Activated T-cell treated with anti-CD3 and anti-CD28 coated beads, Interleukin-2, amount 50 U/mL, for 24 hours (primary cell): ENCODE measurements around the gene BRAF.
"Not testable (repeated sequence)": the region's sequence is repeated elsewhere in the genome, so short reads cannot be mapped to it uniquely, and the experiment has no call there.

Experiments used
- DNase-seq: peaks from one replicate; pipeline ENCODE4 v3.0.0-alpha.2; 2020
- H3K27ac Mint-ChIP-seq: 2 replicates; pipeline ENCODE4 v1.8.0; 2020; ENCODE audit warnings: mild to moderate bottlenecking, mixed read lengths
- H3K27me3 Mint-ChIP-seq: 2 replicates; pipeline ENCODE4 v1.8.0; 2020; ENCODE audit warnings: mixed read lengths
- H3K36me3 Mint-ChIP-seq: 2 replicates; pipeline ENCODE4 v1.8.0; 2020; ENCODE audit warnings: low read depth, mixed read lengths
- H3K4me1 Mint-ChIP-seq: 2 replicates; pipeline ENCODE4 v1.8.0; 2020; ENCODE audit warnings: low read depth, mixed read lengths
- H3K4me3 Mint-ChIP-seq: 2 replicates; pipeline ENCODE4 v1.8.0; 2020; ENCODE audit warnings: mild to moderate bottlenecking, moderate library complexity, mixed read lengths
- H3K9me3 Mint-ChIP-seq: 2 replicates; pipeline ENCODE4 v1.8.0; 2020; ENCODE audit warnings: mixed read lengths

BRAF gene

GRCh38 chr7:140674899-140675701 is 249.6 kb downstream of the BRAF start:
- H3K36me3 Mint-ChIP-seq, result peaks cover 48% of the 10 kb centered on the region
- H3K27ac Mint-ChIP-seq, result peak overlapping the region; percentile 6
- no peak for DNase-seq
- H3K4me1 Mint-ChIP-seq, result peaks cover 32% of the 10 kb centered on the region
- no peaks in the 10 kb centered on the region for H3K27me3 Mint-ChIP-seq
- H3K9me3 Mint-ChIP-seq, result no peaks in the 10 kb centered on the region
- peak overlapping the region; percentile 85 for H3K4me3 Mint-ChIP-seq

- Mint-ChIP-seq H3K27ac (peak overlapping the region; percentile 87), H3K4me3 (peak overlapping the region; percentile 85), H3K27me3 (no peaks in the 10 kb centered on the region), H3K4me1 (peaks cover 32% of the 10 kb centered on the region), H3K36me3 (peaks cover 42% of the 10 kb centered on the region), H3K9me3 (no peaks in the 10 kb centered on the region)
- no peak for DNase-seq
Measured at GRCh38 chr7:140674356-140674800, 250.4 kb downstream of the BRAF start.

GRCh38 chr7:140673774-140674155 is 251.0 kb downstream of the BRAF start:
- no peaks in the 10 kb centered on the region for H3K9me3 Mint-ChIP-seq
- DNase-seq, result no peak
- H3K4me1 Mint-ChIP-seq, result peaks cover 32% of the 10 kb centered on the region
- H3K27me3 Mint-ChIP-seq, result no peaks in the 10 kb centered on the region
- H3K4me3 Mint-ChIP-seq, result peak overlapping the region; percentile 85
- peaks cover 36% of the 10 kb centered on the region for H3K36me3 Mint-ChIP-seq
- H3K27ac Mint-ChIP-seq, result peak overlapping the region; percentile 87

- Mint-ChIP-seq H3K4me3 (peak overlapping the region; percentile 85), H3K36me3 (peaks cover 30% of the 10 kb centered on the region), H3K27ac (peak overlapping the region; percentile 87), H3K27me3 (no peaks in the 10 kb centered on the region), H3K4me1 (peaks cover 32% of the 10 kb centered on the region), H3K9me3 (no peaks in the 10 kb centered on the region)
- peak; percentile 82 for DNase-seq
Measured at GRCh38 chr7:140673063-140673773, 251.5 kb downstream of the BRAF start.

- DNase-seq, result peak; percentile 82
- peaks cover 23% of the 10 kb centered on the region for H3K36me3 Mint-ChIP-seq
- H3K4me1 Mint-ChIP-seq, result peaks cover 32% of the 10 kb centered on the region
- no peaks in the 10 kb centered on the region for H3K27me3 Mint-ChIP-seq
- peak within 1 kb of the TSS; percentile 87 for H3K27ac Mint-ChIP-seq
- peak within 1 kb of the TSS; percentile 85 for H3K4me3 Mint-ChIP-seq
- H3K9me3 Mint-ChIP-seq, result no peaks in the 10 kb centered on the region
Measured at GRCh38 chr7:140672382-140673062, 252.2 kb downstream of the BRAF start, which contains the start of gene ADCK2. Gene ADCK2, plus strand, starts transcription at chr7:140672945. Its CDS starts 386 bp downstream, at chr7:140673331.

GRCh38 chr7:140671966-140672365 is 252.8 kb downstream of the BRAF start:
- no peaks in the 10 kb centered on the region for H3K9me3 Mint-ChIP-seq
- peaks cover 32% of the 10 kb centered on the region for H3K4me1 Mint-ChIP-seq
- peak overlapping the region; percentile 72 for H3K4me3 Mint-ChIP-seq
- peaks cover 21% of the 10 kb centered on the region for H3K36me3 Mint-ChIP-seq
- DNase-seq, result no peak
- peak overlapping the region; percentile 63 for H3K27ac Mint-ChIP-seq
- no peaks in the 10 kb centered on the region for H3K27me3 Mint-ChIP-seq

- Mint-ChIP-seq H3K27ac (no peak overlapping the region), H3K4me3 (no peak overlapping the region), H3K27me3 (no peaks in the 10 kb centered on the region), H3K4me1 (peaks cover 26% of the 10 kb centered on the region), H3K9me3 (no peaks in the 10 kb centered on the region), H3K36me3 (peaks cover 6% of the 10 kb centered on the region)
- no peak for DNase-seq
Measured at GRCh38 chr7:140670343-140670935, 254.3 kb downstream of the BRAF start.

- not testable (repeated sequence) for H3K4me3 Mint-ChIP-seq, H3K9me3 Mint-ChIP-seq, H3K27me3 Mint-ChIP-seq, H3K36me3 Mint-ChIP-seq, H3K27ac Mint-ChIP-seq, DNase-seq
- peaks cover 21% of the 10 kb centered on the region for H3K4me1 Mint-ChIP-seq
Measured at GRCh38 chr7:140669862-140670261, 254.9 kb downstream of the BRAF start.

GRCh38 chr7:140669352-140669751 is 255.4 kb downstream of the BRAF start:
- H3K4me1 Mint-ChIP-seq, result peaks cover 16% of the 10 kb centered on the region
- no peak overlapping the region for H3K27ac Mint-ChIP-seq
- H3K4me3 Mint-ChIP-seq, result no peak overlapping the region
- H3K36me3 Mint-ChIP-seq, result no peaks in the 10 kb centered on the region
- no peaks in the 10 kb centered on the region for H3K9me3 Mint-ChIP-seq
- no peaks in the 10 kb centered on the region for H3K27me3 Mint-ChIP-seq
- DNase-seq, result no peak
